ENCODE measurements around the gene HIVEP2.

HIVEP2 gene

GRCh38 chr6:142765306-142765705 is 179.7 kb downstream of the HIVEP2 start:
- no peak for DNase-seq

GRCh38 chr6:142764311-142764710 is 180.7 kb downstream of the HIVEP2 start:
- DNase-seq: no peak

- DNase-seq: peak; percentile 84
Observed at GRCh38 chr6:142763205-142763604, 181.8 kb downstream of the HIVEP2 start.

GRCh38 chr6:142761756-142762155 is 183.2 kb downstream of the HIVEP2 start:
- no peak for DNase-seq

GRCh38 chr6:142760152-142760551 is 184.8 kb downstream of the HIVEP2 start:
- DNase-seq: peak; percentile 92

- no peak for DNase-seq
Observed at GRCh38 chr6:142758629-142759025, 186.3 kb downstream of the HIVEP2 start.

- DNase-seq: no peak
Observed at GRCh38 chr6:142757852-142758628, 186.9 kb downstream of the HIVEP2 start.

- peak; percentile 94 for DNase-seq
Observed at GRCh38 chr6:142756215-142756630, 188.8 kb downstream of the HIVEP2 start.

GRCh38 chr6:142753196-142753595 is 191.8 kb downstream of the HIVEP2 start:
- no peak for DNase-seq

- DNase-seq: no peak
Observed at GRCh38 chr6:142752348-142752747, 192.6 kb downstream of the HIVEP2 start.

- DNase-seq: no peak
Observed at GRCh38 chr6:142751452-142751851, 193.5 kb downstream of the HIVEP2 start.

- DNase-seq: no peak
Observed at GRCh38 chr6:142750998-142751397, 194.0 kb downstream of the HIVEP2 start.

GRCh38 chr6:142749556-142749955 is 195.4 kb downstream of the HIVEP2 start:
- DNase-seq: no peak

- DNase-seq: peak; percentile 38
Observed at GRCh38 chr6:142746524-142746923, 198.5 kb downstream of the HIVEP2 start.

GRCh38 chr6:142744836-142745235 is 200.1 kb downstream of the HIVEP2 start:
- peak; percentile 54 for DNase-seq

GRCh38 chr6:142740449-142740848 is 204.5 kb downstream of the HIVEP2 start:
- DNase-seq: peak; percentile 23

- DNase-seq: no peak
Observed at GRCh38 chr6:142738731-142739130, 206.2 kb downstream of the HIVEP2 start.

GRCh38 chr6:142738035-142738396 is 207.0 kb downstream of the HIVEP2 start:
- DNase-seq: no peak

- peak; percentile 34 for DNase-seq
Observed at GRCh38 chr6:142737368-142738034, 207.5 kb downstream of the HIVEP2 start.

- peak; percentile 18 for DNase-seq
Observed at GRCh38 chr6:142735204-142735603, 209.8 kb downstream of the HIVEP2 start.

- DNase-seq: no peak
Observed at GRCh38 chr6:142732790-142733189, 212.2 kb downstream of the HIVEP2 start.

GRCh38 chr6:142731611-142732010 is 213.4 kb downstream of the HIVEP2 start:
- no peak for DNase-seq

- no peak for DNase-seq
Observed at GRCh38 chr6:142729618-142730017, 215.4 kb downstream of the HIVEP2 start.

GRCh38 chr6:142728910-142729481 is 216.0 kb downstream of the HIVEP2 start:
- peak; percentile 79 for DNase-seq

Measured in EL (cell line).